ENCODE measurements around the gene KCNE4. TPM values are rescaled to one million over a fixed set of nuclear protein-coding genes. Genes with fewer than 3 reads are reported as not detected.

The KCNE4 gene
- total and polyA plus RNA-seq, 9 donors, result 3.0 to 13.4 (median 8.0) TPM

- peaks cover 12% of the 10 kb centered on the region for H3K4me1 ChIP-seq (ENCODE audit: insufficient read depth)
- no peaks in the 10 kb centered on the region for H3K27me3 ChIP-seq
- WGBS, 3 donors, result 9 to 10% (median 10%) methylated on average over 5 of the region's 5 CpGs
- no peaks in the 10 kb centered on the region for H3K9me3 ChIP-seq
- peak; percentile 32 to 57 (median 49) for DNase-seq
- intact Hi-C loops (cut with DNase I), result loop anchor here in 1 of 4 donors (10.0 kb wide), 1 partner anchor 191 kb away; the partner anchor contains the start of gene ACSL3
- H3K4me3 ChIP-seq, result no peak overlapping the region
- no peaks in the 10 kb centered on the region for H3K36me3 ChIP-seq
- no peak for TF ChIP-seq CTCF (IDR thresholded peaks at IDR 0.05)
- TF ChIP-seq POLR2A (IDR thresholded peaks at IDR 0.05), result no peak
- no peak for TF ChIP-seq EP300 (IDR thresholded peaks at IDR 0.05)
- peak overlapping the region in 1 of 2 donors; percentile 81 for H3K27ac ChIP-seq
Observed at GRCh38 chr2:223055836-223056235, 3.8 kb downstream of the KCNE4 start.

- Histone ChIP-seq H3K27ac (peak overlapping the region; percentile 26 to 81), H3K27me3 (no peaks in the 10 kb centered on the region), H3K36me3 (no peaks in the 10 kb centered on the region), H3K4me3 (no peak overlapping the region), H3K4me1 (ENCODE audit: insufficient read depth) (peaks cover 11% of the 10 kb centered on the region), H3K9me3 (no peaks in the 10 kb centered on the region)
- no peak for DNase-seq
- WGBS, 3 donors, result 47 to 53% (median 51%) methylated on average over 8 of the region's 8 CpGs
- no peak for TF ChIP-seq CTCF (IDR thresholded peaks at IDR 0.05)
- no peak for TF ChIP-seq EP300 (IDR thresholded peaks at IDR 0.05)
- no peak for TF ChIP-seq POLR2A (IDR thresholded peaks at IDR 0.05)
- intact Hi-C loops (cut with DNase I), result loop anchor here in 1 of 4 donors (10.0 kb wide), 1 partner anchor 192 kb away; the partner anchor contains the start of gene ACSL3
Observed at GRCh38 chr2:223056701-223057418, 4.9 kb downstream of the KCNE4 start.

- Histone ChIP-seq H3K4me1 (ENCODE audit: insufficient read depth) (peaks cover 11% of the 10 kb centered on the region), H3K9me3 (no peaks in the 10 kb centered on the region), H3K27me3 (no peaks in the 10 kb centered on the region), H3K4me3 (no peak overlapping the region), H3K36me3 (no peaks in the 10 kb centered on the region), H3K27ac (peak overlapping the region in 1 of 2 donors; percentile 65)
- 39 to 57% (median 51%) methylated on average over 4 of the region's 4 CpGs for WGBS, 3 donors
- intact Hi-C loops (cut with DNase I), result loop anchor here in 1 of 4 donors (10.0 kb wide), 1 partner anchor 193 kb away; the partner anchor contains the start of gene ACSL3
- TF ChIP-seq CTCF (IDR thresholded peaks at IDR 0.05), result no peak
- TF ChIP-seq EP300 (IDR thresholded peaks at IDR 0.05), result no peak
- TF ChIP-seq POLR2A (IDR thresholded peaks at IDR 0.05), result no peak
- DNase-seq, result no peak
Observed at GRCh38 chr2:223057569-223057968, 5.6 kb downstream of the KCNE4 start.

- peaks cover 11% of the 10 kb centered on the region for H3K4me1 ChIP-seq (ENCODE audit: insufficient read depth)
- no peak for DNase-seq
- H3K27ac ChIP-seq, result no peak overlapping the region
- no peaks in the 10 kb centered on the region for H3K9me3 ChIP-seq
- TF ChIP-seq EP300 (IDR thresholded peaks at IDR 0.05), result no peak
- no peak for TF ChIP-seq CTCF (IDR thresholded peaks at IDR 0.05)
- no peak for TF ChIP-seq POLR2A (IDR thresholded peaks at IDR 0.05)
- no peak overlapping the region for H3K4me3 ChIP-seq
- intact Hi-C loops (cut with DNase I), result loop anchor here in 1 of 4 donors (10.0 kb wide), 1 partner anchor 194 kb away; the partner anchor contains the start of gene ACSL3
- H3K36me3 ChIP-seq, result no peaks in the 10 kb centered on the region
- WGBS, 3 donors, result 61 to 76% (median 62%) methylated on average over 2 of the region's 2 CpGs
- H3K27me3 ChIP-seq, result no peaks in the 10 kb centered on the region
Observed at GRCh38 chr2:223058952-223059716, 7.1 kb downstream of the KCNE4 start.
